ENCODE data around the gene XCL1.

- TF ChIP-seq CTCF (conservative IDR thresholded peaks at IDR 0.05 in 1 of 2, IDR thresholded peaks at IDR 0.05 in 1 of 2; ENCODE audit: extremely low read depth in 1 of 2, insufficient read depth in 1 of 2, low read depth in 1 of 2, low read length in 2 of 2) (no peak), EZH2 (IDR thresholded peaks at IDR 0.05; ENCODE audit: borderline replicate concordance, low read length) (no peak)
Measured at GRCh38 chr1:168628807-168629206, 52.4 kb downstream of the XCL1 start.

Data from mammary epithelial cell (primary cell).